ENCODE data around the gene KRT6A.
A peak's percentile ranks its signal among the peaks of the same experiment; 100 is the strongest.
"Not testable (repeated sequence)": the region's sequence is repeated elsewhere in the genome, so short reads cannot be mapped to it uniquely, and the experiment has no call there.

Gene KRT6A

DNA sequence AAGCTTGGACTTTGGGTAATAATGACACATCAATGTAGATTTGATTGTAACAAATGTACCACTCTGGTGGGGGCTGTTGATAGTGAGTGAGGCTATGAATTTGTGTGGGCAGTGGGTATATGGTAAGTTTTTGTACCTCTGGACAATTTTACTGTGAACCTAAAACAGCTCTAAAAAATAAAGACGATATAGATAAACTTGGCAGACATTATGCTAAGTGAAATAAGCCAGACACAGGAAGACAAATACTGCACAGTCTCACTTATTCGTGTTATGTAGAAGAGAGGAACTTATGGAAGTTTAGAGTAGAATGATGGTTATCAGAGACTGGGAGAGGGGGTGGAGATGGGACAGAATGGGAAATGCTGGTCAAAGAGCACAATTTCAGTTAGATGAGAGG, 28.2 kb downstream of the KRT6A start:
- DNase-seq (ENCODE audit: low read depth): no peak

DNA sequence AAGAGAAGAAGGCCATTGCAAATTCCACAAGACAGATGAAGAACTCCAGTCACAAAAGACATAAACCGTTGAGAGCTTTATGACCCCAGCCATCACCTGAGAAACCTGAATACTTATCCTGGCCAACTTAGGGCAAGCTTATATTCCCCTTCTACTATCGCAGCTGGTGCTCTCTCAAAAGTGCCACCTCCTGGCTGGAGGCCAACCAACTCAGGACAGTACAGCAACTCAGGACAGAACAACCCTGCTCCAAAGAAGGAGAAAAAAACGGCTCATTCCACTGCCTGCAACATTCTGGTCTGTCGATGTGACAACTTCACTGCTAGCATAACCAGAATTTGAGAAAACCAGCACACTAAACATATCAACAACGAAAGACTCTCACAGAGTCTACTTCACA, 31.4 kb downstream of the KRT6A start:
- DNase-seq (ENCODE audit: low read depth): no peak

DNA sequence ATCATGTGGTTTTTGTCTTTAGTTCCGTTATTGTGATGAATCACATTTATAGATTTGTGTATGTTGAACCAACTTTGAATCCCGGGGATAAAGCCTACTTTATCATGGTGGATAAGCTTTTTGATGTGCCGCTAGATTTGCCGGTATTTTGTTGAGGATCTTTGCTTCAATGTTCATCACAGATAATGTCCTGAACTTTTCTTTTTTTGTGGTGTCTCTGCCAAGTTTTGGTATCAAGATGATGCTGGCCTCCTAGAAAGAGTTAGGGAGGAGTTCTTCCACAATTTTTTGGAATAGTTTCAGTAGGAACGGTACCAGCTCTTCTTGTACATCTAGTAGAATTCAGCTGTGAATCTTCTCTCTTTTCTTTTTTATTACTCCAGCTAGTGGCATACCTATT, 34.2 kb downstream of the KRT6A start:
- no peak for DNase-seq (ENCODE audit: low read depth)

DNA sequence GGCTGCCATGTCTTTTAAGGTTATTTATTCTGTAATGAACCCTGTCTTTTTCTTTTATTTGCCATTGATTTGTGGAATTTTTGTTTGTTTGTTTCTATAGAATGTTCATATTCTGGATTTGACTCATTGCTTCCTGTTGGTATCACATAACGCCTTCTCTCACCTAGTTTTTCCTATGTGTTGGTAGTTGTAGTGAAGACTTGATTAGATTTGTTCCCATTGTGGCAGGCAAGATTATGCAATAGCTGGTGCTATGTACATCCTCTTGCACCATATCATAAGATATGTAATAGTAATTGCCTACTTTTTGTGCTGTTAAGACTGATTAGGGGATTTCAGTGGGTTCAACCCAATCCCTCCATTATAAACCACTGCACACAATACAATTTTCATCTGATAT, 37.2 kb downstream of the KRT6A start:
- no peak for DNase-seq (ENCODE audit: low read depth)

DNA sequence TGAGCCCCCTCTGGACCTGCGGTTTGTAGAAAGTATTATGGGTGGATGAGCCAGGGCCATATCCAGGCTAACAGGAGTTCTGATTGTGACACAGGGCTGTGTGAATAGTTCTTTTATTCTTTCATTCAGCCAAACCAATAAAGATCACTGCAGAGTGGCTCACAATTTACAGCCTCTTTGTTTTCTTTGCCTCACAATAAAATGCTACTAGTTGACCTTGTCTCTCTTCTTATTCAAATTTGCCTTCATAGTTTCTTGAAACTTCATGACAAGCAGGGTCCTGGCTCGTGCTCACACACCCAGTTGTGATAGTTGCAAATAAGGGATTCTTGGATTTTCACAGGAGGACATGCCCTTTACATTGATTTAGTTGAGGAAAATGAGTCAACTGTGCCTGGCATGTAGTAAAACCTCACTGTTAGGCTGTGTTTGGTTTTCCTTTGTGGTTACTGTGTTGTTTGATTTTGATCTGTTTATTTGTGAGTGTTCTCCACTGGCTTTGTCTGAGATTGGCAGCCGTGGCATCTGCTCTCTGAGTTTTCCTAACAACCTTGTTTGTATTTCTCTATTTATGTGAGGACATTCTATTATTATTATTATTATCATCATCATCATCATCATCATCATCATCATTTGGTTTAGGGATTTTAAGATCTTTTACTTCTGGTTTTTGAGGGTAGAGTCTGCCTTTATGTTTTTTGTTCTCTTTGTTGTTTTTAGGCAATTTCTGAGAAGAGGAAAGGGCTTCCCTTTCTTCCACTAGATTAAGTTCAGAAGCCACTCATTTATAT, 38.5 kb downstream of the KRT6A start:
- no peak for DNase-seq (ENCODE audit: low read depth)

DNA sequence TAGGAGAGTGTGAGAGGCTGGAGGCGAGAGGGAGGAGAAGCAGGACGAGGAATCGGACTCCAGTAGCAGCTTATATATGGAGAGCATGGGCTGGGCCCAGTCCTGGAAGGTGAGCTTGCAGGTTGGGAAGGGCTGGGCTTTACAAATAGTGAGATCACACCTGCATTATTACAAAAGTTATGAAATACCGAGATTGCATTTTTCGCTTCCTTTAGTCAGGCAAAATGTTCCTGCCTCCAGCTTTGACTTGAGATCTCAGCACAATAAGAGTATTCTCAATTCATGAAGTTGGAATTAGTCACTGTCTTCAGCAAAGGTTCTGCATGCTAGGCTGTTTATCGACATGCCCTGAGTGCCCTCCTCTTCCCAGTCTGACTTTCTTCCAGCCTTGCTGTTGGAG, 41.0 kb downstream of the KRT6A start, which contains the start of gene KRT6B:
Gene KRT6B, minus strand, starts transcription at position 46 of the 400 bp plus-strand sequence. CDS start 68 bp downstream, outside the sequence.
- DNase-seq (ENCODE audit: low read depth): no peak

DNA sequence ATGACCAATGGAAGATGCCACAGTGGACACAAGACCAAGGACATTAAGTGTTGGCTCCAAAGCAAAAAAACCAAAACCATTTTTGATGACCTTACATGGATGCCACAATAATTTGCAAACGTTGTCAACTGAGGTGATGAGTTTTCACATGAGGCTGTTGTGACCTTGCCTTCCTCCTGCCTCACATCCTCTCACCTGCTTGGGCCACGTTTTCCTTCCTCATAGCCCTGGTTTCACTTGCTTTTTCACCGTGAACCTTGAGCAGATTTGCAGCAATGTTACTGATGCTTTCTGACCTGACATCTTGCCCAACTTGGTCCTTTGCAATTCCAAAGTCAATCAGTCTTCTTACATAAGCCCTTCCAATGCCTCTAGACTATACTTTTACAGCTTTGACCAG, 44.8 kb downstream of the KRT6A start:
- DNase-seq (ENCODE audit: low read depth): no peak

DNA sequence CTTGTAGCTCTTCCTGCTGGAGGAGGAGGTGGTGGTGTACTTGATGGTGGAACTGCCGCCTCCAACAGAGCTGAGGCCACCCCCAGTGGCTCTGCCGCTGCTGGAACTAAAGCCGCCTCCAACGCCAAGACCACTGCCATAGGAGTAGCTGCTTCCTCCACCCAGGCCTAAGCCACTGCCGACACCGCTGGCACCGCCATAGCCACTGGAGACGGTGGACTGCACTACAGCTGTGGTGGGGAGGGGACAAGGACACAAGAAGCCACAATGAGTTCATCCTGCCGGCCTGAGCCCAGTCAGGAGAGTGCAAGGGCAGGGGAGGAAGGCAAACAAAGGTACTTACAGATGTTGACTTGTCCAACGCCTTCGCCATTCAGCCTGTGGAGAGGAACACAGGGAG, 45.9 kb downstream of the KRT6A start:
- DNase-seq (ENCODE audit: low read depth): not testable (repeated sequence)

DNA sequence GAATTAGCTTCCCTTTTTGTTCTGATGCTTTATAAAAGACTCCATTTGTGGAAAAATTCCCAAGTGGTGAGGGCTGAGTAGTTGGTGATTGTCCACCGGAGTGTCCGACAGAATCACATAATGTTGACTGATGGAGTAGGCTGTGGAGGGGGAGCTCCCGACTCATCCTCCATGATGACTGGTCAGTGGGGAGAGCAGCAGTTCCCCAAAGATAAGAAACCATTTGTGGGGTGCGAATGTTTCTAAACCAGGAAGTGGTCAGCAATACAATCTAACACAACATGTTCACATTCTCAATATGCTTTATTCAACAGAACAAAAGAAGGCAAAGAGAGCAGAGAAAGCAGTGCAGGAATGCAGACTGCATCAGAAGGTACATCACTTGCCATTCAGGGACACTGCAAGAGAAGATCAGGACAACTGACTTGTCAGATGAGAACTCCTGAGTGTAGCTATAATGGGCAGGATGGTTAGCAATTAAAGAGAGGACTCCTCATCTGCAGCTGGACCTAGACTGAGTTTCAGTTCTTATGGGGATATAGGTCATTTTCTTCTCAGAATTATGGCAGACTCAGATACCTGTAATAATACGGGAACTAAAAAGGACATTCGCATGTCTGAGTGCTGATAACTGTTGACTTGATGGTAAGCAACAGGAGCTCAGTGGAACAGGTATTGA, 46.6 kb downstream of the KRT6A start:
- no peak for DNase-seq (ENCODE audit: low read depth)

DNA sequence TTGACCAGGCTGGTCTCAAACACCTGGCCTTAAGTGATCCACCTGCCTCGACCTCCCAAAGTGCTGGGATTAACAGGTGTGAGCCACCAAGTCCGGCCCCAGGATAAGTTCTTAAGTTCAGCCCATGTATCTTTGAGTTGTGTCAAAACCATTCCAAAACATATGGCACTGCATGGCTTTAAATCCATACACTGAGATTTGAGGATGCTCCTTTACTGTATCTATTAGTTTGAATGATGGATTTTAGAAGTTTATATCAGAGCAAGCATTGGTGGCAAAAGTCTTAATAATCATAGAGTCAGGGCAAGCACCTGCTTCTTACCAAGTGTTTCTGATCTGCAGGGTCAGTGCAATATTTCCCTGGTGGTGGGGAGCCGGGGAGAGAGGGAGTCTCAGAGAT, 47.2 kb downstream of the KRT6A start:
- no peak for DNase-seq (ENCODE audit: low read depth)

DNA sequence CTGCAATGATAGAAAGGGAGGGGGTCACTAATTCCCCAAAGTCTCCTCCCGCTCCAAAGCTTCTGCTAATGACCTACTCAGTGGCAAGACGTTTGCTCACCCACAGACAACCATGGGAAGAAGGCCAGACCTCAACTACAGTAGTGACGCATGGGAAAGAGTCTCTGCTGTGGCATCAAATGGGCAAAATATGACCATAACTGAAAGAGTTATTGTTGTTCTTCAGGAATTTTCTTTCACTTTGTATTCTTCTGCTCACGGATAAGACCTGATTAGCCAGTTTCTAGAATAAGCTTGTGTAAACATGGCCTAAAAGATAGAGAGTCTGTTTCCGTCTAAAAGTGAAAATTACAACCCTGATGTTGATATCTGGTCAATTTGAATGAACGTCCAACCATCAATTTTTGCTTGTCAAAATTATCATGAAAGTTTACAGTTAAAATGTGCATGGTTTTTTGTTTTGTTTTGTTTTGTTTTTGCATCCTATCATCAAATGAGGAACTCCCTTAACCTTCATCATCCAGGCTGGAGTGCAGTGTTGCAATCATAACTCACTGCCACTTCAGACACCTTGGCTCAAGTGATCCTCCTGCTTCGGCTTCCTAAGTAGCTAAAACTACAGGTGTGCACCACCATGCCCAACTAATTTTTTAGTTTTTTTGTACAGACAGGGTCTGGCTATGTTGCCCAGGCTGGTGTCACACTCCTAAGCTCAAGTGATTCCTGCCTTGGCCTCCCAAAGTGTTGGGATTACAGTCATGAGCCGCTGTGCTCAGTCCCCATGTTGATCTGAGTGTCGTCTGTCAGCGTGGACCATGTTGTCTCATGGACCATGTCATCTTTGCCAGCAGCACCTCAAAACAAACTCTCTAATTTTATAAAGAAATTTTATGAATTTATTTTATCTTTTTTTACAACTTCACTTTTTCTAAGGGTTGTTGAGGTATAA, 48.1 kb downstream of the KRT6A start:
- DNase-seq (ENCODE audit: low read depth): no peak

DNA sequence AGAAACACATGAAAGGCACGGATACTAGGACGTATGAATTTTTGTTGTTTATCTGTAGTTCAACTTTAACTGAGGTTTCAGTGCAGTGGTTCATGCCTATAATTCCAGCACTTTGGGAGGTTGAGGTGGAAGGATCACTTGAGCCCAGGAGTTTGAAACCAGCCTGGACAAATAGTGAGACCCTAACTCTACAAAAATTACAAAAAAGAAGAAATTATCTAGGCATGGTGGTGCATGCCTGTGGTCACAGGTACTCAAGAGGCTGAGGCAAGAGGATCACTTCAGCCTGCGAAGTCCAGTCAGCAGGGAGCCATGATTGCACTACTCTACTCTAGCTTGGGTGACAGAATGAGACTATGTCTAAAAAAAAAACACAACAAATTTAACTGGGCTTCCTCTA, 49.1 kb downstream of the KRT6A start:
- no peak for DNase-seq (ENCODE audit: low read depth)

DNA sequence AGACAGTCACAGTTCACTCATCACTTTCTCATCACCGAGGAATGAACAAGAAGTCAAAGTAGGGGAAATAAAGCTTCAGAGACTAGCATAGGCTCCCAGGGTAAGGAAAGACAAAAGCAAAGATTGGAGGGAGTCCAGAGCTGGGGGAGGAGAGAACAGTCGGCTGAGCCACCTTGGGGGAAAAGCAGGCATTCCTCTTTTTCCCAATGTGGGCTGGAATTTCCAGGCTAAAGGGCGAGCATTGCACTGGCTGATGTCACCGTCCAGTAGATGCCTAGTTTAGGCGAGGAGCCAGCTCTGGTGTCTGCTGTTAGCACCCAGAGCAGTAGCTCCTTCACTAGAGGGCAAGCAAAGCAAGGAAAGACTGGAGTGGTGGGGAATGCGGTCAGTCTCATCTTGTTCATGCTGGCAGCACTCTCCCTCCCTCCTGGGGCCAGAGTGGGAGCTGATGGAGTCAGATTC, 50.4 kb downstream of the KRT6A start:
- DNase-seq (ENCODE audit: low read depth): peak; percentile 39

DNA sequence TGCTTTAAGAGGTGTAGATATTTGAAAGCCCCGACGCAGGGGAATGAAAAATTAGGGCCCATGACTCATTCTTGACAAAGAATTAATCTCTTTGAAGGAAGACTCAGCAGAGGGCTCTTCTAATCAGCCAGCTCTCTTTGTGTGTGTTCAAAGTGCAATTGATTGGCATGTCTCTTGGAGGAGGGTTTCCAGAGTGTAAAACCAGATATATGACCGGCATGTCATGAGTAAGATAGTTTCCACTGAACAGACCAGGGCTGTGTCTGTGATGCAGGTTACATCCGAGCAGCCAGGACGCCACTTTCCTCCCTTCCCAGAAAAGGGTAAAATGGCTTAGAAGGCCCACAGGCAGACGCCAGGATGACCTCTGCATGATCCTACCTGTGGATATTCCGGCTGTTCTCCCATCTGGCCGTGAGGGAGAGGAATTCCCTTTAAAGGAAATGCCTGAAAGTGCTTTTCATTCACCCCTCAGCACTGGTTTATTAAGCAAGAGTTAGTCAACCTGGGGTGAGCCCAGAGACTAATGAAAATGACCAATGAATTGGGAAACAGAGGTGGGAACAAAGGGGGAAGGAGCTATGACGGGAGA, 51.6 kb downstream of the KRT6A start:
- DNase-seq (ENCODE audit: low read depth): no peak

DNA sequence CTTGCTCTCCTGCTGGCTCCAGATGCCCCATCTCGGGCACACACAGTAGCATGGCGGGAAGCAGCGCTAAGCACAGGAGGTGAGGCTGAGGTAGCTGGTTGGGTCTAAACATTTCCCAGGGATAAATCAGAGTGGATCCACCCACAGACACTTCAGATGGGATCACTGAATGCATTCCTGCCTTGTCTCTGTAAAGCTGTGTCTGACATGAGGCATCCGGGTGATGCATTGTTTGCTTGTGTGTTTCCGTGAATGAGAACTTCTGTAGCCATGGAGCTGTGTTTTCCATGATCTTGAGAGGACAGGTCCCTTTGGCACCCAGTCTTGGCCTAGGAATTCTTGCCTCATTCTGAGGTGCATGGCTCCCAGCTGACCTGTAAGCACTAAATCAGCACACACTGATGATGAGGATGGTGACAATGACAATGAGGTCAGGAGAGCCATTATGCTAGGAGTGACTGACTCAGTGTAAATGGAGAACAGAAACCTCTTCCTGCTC, 52.2 kb downstream of the KRT6A start:
- DNase-seq (ENCODE audit: low read depth): no peak

DNA sequence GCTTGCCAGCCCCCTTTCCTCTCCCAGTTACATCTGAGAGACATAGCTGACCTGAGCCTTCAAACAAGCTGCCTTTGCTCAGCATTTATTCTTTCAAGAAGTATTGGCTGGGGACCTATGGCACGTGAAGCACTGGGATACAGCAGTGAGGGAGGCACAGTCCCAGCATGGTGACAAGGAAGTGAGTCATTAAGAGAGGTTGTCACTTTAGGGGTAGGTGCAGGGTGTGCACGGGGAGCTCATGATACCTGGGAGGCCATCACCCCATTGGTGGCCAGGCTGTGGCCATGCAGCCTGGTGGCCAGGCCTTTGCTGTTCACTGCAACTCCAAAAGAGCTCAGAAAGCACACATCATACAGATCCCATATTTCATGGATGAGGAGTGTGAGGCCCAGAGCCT, 53.2 kb downstream of the KRT6A start:
- no peak for DNase-seq (ENCODE audit: low read depth)

DNA sequence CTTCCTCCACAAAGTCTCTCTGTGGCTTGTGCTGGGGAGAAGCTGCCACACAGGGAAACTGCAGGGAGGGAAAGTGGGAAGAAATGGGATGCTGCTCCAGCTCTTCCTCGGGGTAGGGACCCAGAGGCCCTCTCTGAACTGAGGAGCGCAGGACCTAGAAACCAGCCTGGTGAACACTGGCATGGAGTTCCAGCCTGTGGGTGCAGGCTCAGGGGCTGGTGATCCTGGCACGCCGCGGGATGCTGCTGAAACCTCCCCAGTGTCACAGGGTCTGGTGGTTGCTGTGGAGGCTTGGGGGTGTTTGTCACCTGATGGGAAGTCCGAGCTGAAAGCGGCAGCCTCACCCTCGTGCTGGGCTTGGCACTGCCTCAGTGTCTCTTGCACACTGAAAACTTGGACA, 53.6 kb downstream of the KRT6A start:
- DNase-seq (ENCODE audit: low read depth): no peak

DNA sequence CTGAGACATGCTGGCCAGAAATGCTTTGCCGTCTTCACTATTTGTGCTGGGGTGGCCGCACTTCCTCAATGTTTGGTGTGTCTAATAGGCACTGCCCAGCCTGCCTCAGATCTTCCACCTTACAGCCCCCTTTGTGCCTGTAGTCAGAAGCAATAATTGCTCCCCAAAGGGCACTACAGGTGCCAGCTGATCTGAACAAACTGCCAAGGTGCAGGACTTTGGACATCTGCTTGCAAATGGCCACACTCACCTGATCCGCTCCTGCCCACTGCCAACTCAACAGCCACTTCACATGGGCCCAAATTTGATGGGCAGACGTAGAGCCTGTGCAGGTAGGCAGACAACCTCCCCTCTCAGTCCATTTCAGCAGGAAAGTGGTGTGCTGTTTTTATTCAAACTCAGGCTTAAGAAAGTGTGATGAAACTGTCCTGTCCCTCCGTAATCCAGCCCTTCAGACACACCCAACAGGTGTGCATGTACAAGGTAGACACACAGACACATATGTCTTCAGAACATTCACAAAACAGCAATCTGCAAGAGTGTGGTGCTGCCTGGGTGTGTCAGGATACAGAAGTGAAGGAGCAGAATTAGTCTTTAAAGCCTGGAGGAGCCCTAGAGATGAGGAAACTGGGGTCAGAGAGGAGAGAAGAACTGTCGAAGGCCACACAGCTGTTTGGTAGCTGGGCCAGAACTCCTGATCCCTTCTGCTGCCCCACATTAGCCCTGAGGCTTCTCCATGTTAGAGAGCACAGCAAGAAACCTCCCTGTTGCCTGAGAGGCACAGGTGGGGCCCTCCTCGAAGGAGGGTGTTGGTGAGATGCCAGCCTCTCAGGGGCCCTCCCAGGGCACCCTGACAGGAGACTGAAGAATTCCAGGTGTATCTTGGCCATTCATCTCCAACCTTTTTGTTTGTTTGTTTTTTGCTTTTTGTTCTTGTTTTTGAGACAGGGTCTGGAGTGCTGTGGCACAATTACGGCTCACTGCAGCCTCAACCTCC, 54.5 kb downstream of the KRT6A start:
- DNase-seq (ENCODE audit: low read depth): no peak

DNA sequence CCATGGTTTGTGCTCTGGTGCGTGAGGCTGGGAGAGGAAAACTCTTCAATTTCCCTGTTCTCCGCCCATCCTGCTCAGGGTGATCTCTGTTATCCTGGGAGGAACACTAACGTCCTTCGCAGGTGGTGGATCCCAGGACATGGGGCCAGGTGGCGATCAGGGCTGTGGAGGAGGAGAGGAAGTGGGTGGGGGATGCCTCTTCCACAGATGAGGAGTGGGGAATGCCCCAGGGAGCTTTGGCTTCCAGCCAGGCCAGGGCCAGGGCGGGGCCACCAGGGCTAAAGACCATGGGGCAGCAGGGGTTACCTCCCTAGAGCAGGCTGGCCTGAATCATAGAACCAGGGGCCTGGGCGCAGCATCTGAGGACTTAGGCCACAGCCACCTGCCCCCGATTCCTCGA, 55.5 kb downstream of the KRT6A start:
- DNase-seq (ENCODE audit: low read depth): no peak

All from HS-27A (cell line).